PC-9 (cell line): ENCODE results near the gene PEX26. TPM values are rescaled to one million over a fixed set of nuclear protein-coding genes. Genes with fewer than 3 reads are reported as not detected.
"Not testable (repeated sequence)": the region's sequence is repeated elsewhere in the genome, so short reads cannot be mapped to it uniquely, and the experiment has no call there.

Experiments
- BruUV-seq: library from RNA; stranded (reverse); fragments of 400-500 nt; replicated peaks from 2 replicates; lab custom pipeline; 2021; lab: Mats Ljungman, UMichigan
- CTCF ChIA-PET: fragments of 300-600 bp; sonication (Branson Sonifier 250); formaldehyde crosslinking; loops from one replicate; lab custom pipeline; 2022; ENCODE audit warnings: antibody characterized with exemption; lab: Charles Lee
- POLR2A ChIA-PET: fragments of 300-600 bp; sonication (Branson Sonifier 250); formaldehyde crosslinking; loops from one replicate; lab custom pipeline; 2022; ENCODE audit warnings: antibody characterized with exemption; ENCODE audit not compliant: unreplicated experiment; lab: Charles Lee
- DNase-seq, 2 experiments: peaks; one replicate each; pipeline versions ENCODE4 v3.0.0 to v3.0.0-alpha.2; 2015 to 2022; ENCODE audit warnings: mixed read lengths in 1 of 2
- H2AFZ ChIP-seq: fragments of 200-600 bp; sonication (generic); 2 replicates; pipeline ENCODE4 v1.8.1; 2017; ENCODE audit warnings: antibody characterized with exemption
- H3F3A ChIP-seq: fragments of 200-600 bp; sonication (generic); 2 replicates; pipeline ENCODE4 v1.8.1; 2017; ENCODE audit warnings: antibody characterized with exemption, mild to moderate bottlenecking, low read depth; ENCODE audit not compliant: insufficient read depth
- H3K27ac ChIP-seq: fragments of 200-600 bp; sonication (generic); 2 replicates; pipeline ENCODE4 v1.6.1; 2016; ENCODE audit warnings: mixed run types
- H3K27me3 ChIP-seq: fragments of 200-600 bp; sonication (generic); 2 replicates; pipeline ENCODE4 v1.6.1; 2016; ENCODE audit warnings: low read depth, mixed run types; ENCODE audit not compliant: insufficient read depth
- H3K36me3 ChIP-seq: fragments of 200-600 bp; sonication (generic); 2 replicates; pipeline ENCODE4 v1.6.1; 2016; ENCODE audit warnings: low read depth, mixed run types
- H3K4me1 ChIP-seq: fragments of 200-600 bp; sonication (generic); replicated peaks from 2 replicates; pipeline ENCODE4 v1.6.1; 2016; ENCODE audit warnings: mixed run types; ENCODE audit not compliant: insufficient read depth
- H3K4me2 ChIP-seq: fragments of 200-600 bp; sonication (generic); 2 replicates; pipeline ENCODE4 v1.6.1; 2017; ENCODE audit warnings: mixed run types
- H3K4me3 ChIP-seq: fragments of 200-600 bp; sonication (generic); 2 replicates; pipeline ENCODE4 v1.6.1; 2016; ENCODE audit warnings: mixed run types
- H3K79me2 ChIP-seq: fragments of 200-600 bp; sonication (generic); 2 replicates; pipeline ENCODE4 v1.6.1; 2017; ENCODE audit warnings: low read depth, mixed run types
- H3K9me2 ChIP-seq: fragments of 200-600 bp; sonication (generic); 2 replicates; pipeline ENCODE4 v1.8.1; 2017; ENCODE audit warnings: mild to moderate bottlenecking; ENCODE audit not compliant: insufficient read depth
- H3K9me3 ChIP-seq: fragments of 200-600 bp; sonication (generic); 2 replicates; pipeline ENCODE4 v1.8.1; 2016; ENCODE audit warnings: low read depth; ENCODE audit not compliant: insufficient read depth
- H4K20me1 ChIP-seq: fragments of 200-600 bp; sonication (generic); 2 replicates; pipeline ENCODE4 v1.8.1; 2017; ENCODE audit not compliant: insufficient read depth
- EZH2 ChIP-seq: fragments of 200-600 bp; sonication (generic); IDR thresholded peaks from 2 replicates; pipeline ENCODE4 v1.8.0; 2017; ENCODE audit warnings: antibody characterized with exemption, low read depth
- intact Hi-C: fragments of 100-400 bp; cut with micrococcal nuclease; formaldehyde crosslinking; loops from one replicate; pipeline ENCODE4 v1.10.0; 2022; ENCODE audit not compliant: unreplicated experiment
- total RNA-seq: library from RNA; stranded (reverse); gene quantifications from 2 replicates; pipeline ENCODE4 v1.2.3, GENCODE V29; 2021
- TF ChIP-seq, protein P1 (sequence below): fragments of 200-600 bp; sonication (generic); conservative IDR thresholded peaks from 2 replicates; pipeline ENCODE4 v1.6.1; 2017; ENCODE audit warnings: mixed run types, antibody characterized with exemption, mild to moderate bottlenecking, moderate library complexity

The PEX26 gene
- total RNA-seq, 1 experiment from 2014 or later, result 30.0 TPM

DNA sequence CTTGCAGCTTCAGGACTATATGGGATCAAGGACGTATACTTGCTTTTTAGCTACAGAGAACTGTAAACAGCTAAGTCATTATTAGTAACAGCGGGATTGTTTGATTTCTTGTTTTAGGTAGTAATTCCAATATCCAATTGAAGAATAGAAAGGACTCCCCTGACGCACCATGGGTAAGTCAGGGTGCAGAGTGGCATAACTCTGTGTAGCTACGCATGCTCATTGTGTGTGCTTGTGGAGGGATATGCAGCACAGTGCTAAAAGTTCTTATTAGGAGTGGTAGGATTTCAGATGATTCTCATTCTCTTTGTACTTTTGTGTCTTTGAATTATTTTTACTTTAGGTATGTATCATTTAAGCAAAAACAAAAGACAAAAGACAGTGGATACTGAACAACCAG lies 7.7 kb upstream of the PEX26 start:
- H4K20me1 ChIP-seq, result no peaks in the 10 kb centered on the region
- intact Hi-C loops, result no loop called here
- no peaks in the 10 kb centered on the region for H3K9me3 ChIP-seq
- H3K36me3 ChIP-seq, result no peaks in the 10 kb centered on the region
- H3F3A ChIP-seq, result no peaks in the 10 kb centered on the region
- H3K27ac ChIP-seq, result no peak overlapping the region
- H3K4me1 ChIP-seq, result no peaks in the 10 kb centered on the region
- H3K79me2 ChIP-seq, result no peaks in the 10 kb centered on the region
- no peaks in the 10 kb centered on the region for H3K27me3 ChIP-seq
- H3K9me2 ChIP-seq, result no peaks in the 10 kb centered on the region
- H2AFZ ChIP-seq, result no peak overlapping the region
- H3K4me3 ChIP-seq, result no peak overlapping the region
- TF ChIP-seq, protein P1, sequence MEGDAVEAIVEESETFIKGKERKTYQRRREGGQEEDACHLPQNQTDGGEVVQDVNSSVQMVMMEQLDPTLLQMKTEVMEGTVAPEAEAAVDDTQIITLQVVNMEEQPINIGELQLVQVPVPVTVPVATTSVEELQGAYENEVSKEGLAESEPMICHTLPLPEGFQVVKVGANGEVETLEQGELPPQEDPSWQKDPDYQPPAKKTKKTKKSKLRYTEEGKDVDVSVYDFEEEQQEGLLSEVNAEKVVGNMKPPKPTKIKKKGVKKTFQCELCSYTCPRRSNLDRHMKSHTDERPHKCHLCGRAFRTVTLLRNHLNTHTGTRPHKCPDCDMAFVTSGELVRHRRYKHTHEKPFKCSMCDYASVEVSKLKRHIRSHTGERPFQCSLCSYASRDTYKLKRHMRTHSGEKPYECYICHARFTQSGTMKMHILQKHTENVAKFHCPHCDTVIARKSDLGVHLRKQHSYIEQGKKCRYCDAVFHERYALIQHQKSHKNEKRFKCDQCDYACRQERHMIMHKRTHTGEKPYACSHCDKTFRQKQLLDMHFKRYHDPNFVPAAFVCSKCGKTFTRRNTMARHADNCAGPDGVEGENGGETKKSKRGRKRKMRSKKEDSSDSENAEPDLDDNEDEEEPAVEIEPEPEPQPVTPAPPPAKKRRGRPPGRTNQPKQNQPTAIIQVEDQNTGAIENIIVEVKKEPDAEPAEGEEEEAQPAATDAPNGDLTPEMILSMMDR, result no peak
- TF ChIP-seq EZH2, result no peak
- H3K4me2 ChIP-seq, result no peak overlapping the region
- ChIA-PET CTCF (interaction anchor here (0.6 kb wide), 1 partner anchor 261 kb away, joined by 3 read pairs; no protein-coding TSS in a partner anchor), POLR2A (interaction anchor here (0.6 kb wide), 2 partner anchors 110 to 1409 kb away, joined by 3 to 27 read pairs; partner anchors contain the start of gene CDC45)
- BruUV-seq, result no TSS peak
- DNase-seq, result no peak

GRCh38 chr22:18070556-18071306 lies 7.1 kb upstream of the PEX26 start:
- H3K4me2 ChIP-seq, result no peak overlapping the region
- CTCF ChIA-PET, result no interaction called here
- no peaks in the 10 kb centered on the region for H3F3A ChIP-seq
- no TSS peak for BruUV-seq
- H3K27ac ChIP-seq, result no peak overlapping the region
- no peak for TF ChIP-seq EZH2
- TF ChIP-seq, protein P1, result 0 out of 2 replicates have a peak, but pooled peaks have one; percentile 26
- no peaks in the 10 kb centered on the region for H3K9me2 ChIP-seq
- no peaks in the 10 kb centered on the region for H3K27me3 ChIP-seq
- H3K9me3 ChIP-seq, result no peaks in the 10 kb centered on the region
- no peaks in the 10 kb centered on the region for H4K20me1 ChIP-seq
- no peak overlapping the region for H3K4me3 ChIP-seq
- H3K79me2 ChIP-seq, result no peaks in the 10 kb centered on the region
- H3K36me3 ChIP-seq, result no peaks in the 10 kb centered on the region
- POLR2A ChIA-PET, result interaction anchor here (0.6 kb wide), 2 partner anchors 110 to 1409 kb away, joined by 3 to 27 read pairs; partner anchors contain the start of gene CDC45
- DNase-seq, result no peak
- no peak overlapping the region for H2AFZ ChIP-seq
- intact Hi-C loops, result no loop called here
- H3K4me1 ChIP-seq, result no peaks in the 10 kb centered on the region

DNA sequence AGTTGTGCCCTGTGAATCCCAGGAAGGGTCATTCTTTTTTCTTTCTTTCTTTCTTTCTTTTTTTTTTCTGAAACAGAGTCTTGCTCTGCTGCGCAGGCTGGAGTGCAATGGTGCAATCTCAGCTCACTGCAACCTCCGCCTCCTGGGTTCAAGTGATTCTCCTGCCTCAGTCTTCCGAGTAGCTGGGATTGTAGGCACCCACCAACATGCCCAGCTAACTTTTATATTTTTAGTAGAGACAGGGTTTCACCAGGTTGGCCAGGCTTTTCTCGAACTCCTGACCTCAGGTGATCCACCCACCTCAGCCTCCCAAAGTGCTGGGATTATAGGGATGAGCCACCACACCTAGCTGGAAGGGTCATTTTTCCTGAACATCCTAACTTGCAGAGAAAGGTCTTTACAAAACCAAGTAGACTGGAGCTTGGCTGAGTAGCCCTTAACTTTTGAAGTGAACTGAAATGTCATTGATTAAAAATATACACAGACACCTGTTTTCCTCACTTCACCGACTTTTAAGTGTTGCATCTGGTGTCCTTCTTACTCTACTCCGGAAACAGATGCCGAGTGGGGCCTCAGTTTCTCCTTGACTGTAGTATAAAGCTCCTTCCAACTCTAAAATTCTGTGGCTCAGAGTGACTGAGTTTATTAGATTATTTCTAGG lies 6.4 kb upstream of the PEX26 start:
- H3K4me2 ChIP-seq, H3K27ac ChIP-seq, H3F3A ChIP-seq, H4K20me1 ChIP-seq, H3K4me3 ChIP-seq, H2AFZ ChIP-seq, DNase-seq, H3K9me2 ChIP-seq, BruUV-seq, H3K36me3 ChIP-seq, intact Hi-C loops, H3K79me2 ChIP-seq, H3K4me1 ChIP-seq, H3K9me3 ChIP-seq, H3K27me3 ChIP-seq, POLR2A ChIA-PET: not testable (repeated sequence)
- CTCF ChIA-PET, result interaction anchor here (0.7 kb wide), 1 partner anchor 80 kb away, joined by 3 read pairs; no protein-coding TSS in a partner anchor
